Fibroblast of lung (primary cell): ENCODE results near the gene CX3CR1. TPM values are rescaled to one million over a fixed set of nuclear protein-coding genes. Genes with fewer than 3 reads are reported as not detected.

ENCODE experiments used
- DNase-seq, 2 donors: peaks; one replicate each; pipeline versions ENCODE4 v3.0.0 to v3.0.0-alpha.2; 2010; ENCODE audit warnings: low read depth in 2 of 2
- H2AFZ ChIP-seq: 2 replicates; pipeline ENCODE4 v1.5.1; 2012; ENCODE audit warnings: low read length, control low read depth, inconsistent platforms
- H3K27ac ChIP-seq: 2 replicates; pipeline ENCODE4 v1.5.1; 2011; ENCODE audit warnings: low read length, control low read depth; ENCODE audit not compliant: insufficient read depth
- H3K27me3 ChIP-seq: 2 replicates; pipeline ENCODE4 v1.5.1; 2011; ENCODE audit warnings: mild to moderate bottlenecking, low read length; ENCODE audit not compliant: control insufficient read depth, insufficient read depth
- H3K36me3 ChIP-seq: 2 replicates; pipeline ENCODE4 v1.5.1; 2011; ENCODE audit warnings: low read length; ENCODE audit not compliant: control insufficient read depth, insufficient read depth
- H3K4me1 ChIP-seq: 2 replicates; pipeline ENCODE4 v1.5.1; 2011; ENCODE audit warnings: low read length; ENCODE audit not compliant: control insufficient read depth, insufficient read depth; ENCODE audit errors: extremely low read depth
- H3K4me2 ChIP-seq: 2 replicates; pipeline ENCODE4 v1.5.1; 2011; ENCODE audit warnings: low read length, control low read depth; ENCODE audit not compliant: insufficient read depth; ENCODE audit errors: extremely low read depth
- H3K4me3 ChIP-seq, 4 experiments: fragments of 200-600 bp in 1 of 4; sonication (generic) in 1 of 4; replicated peaks in 1 of 4; 2 replicates each; pipeline ENCODE4 v1.5.1; 2011 to 2016; ENCODE audit warnings: low read length in 4 of 4, low read depth in 3 of 4, mild to moderate bottlenecking in 3 of 4, control low read depth in 2 of 4, inconsistent platforms in 1 of 4, mixed read lengths in 1 of 4; ENCODE audit not compliant: insufficient read depth in 1 of 4; ENCODE audit errors: control extremely low read depth in 1 of 4
- H3K79me2 ChIP-seq: 2 replicates; pipeline ENCODE4 v1.5.1; 2012; ENCODE audit warnings: mild to moderate bottlenecking, low read length, inconsistent platforms; ENCODE audit not compliant: control insufficient read depth, insufficient read depth
- H3K9ac ChIP-seq: 2 replicates; pipeline ENCODE4 v1.5.1; 2011; ENCODE audit warnings: mild to moderate bottlenecking, low read length, control low read depth; ENCODE audit not compliant: insufficient read depth
- H3K9me3 ChIP-seq: 2 replicates; pipeline ENCODE4 v1.5.1; 2012; ENCODE audit warnings: low read depth, low read length; ENCODE audit not compliant: control insufficient read depth, insufficient read depth
- H4K20me1 ChIP-seq: 2 replicates; pipeline ENCODE4 v1.5.1; 2011; ENCODE audit warnings: low read length; ENCODE audit not compliant: control insufficient read depth, insufficient read depth; ENCODE audit errors: extremely low read depth
- EZH2 ChIP-seq: IDR thresholded peaks from 2 replicates; pipeline ENCODE4 v1.5.1; 2012; ENCODE audit warnings: low read length, control low read depth, mild to moderate bottlenecking; ENCODE audit errors: missing control alignments
- polyA plus RNA-seq, 2 donors: library from polyadenylated mRNA; depleted of rRNA in 1 of 2; stranded (reverse) in 1 of 2; unstranded in 1 of 2; fragments of >200 nt; gene quantifications; 2 replicates each; pipeline ENCODE4 v1.2.1, GENCODE V29; 2011 to 2012; ENCODE audit warnings: missing spikeins in 1 of 2
- total RNA-seq: library from RNA; depleted of rRNA; stranded (reverse); fragments of >200 nt; gene quantifications from 2 replicates; pipeline ENCODE4 v1.2.1, GENCODE V29; 2014
- TF ChIP-seq, protein P1 (sequence below), 2 donors: IDR thresholded peaks in 1 of 2; conservative IDR thresholded peaks in 1 of 2; 1 replicate in 1 of 2; 2 replicates in 1 of 2; pipeline ENCODE4 v1.5.1; 2011 to 2012; ENCODE audit warnings: low read length in 2 of 2, control low read depth in 1 of 2, inconsistent platforms in 1 of 2, low read depth in 1 of 2, mild to moderate bottlenecking in 1 of 2

Gene CX3CR1
- total and polyA plus RNA-seq, 2 donors (not counting 1 experiment from before 2014, with no cell fraction given), result under 0.01 TPM; not detected in 1

DNA sequence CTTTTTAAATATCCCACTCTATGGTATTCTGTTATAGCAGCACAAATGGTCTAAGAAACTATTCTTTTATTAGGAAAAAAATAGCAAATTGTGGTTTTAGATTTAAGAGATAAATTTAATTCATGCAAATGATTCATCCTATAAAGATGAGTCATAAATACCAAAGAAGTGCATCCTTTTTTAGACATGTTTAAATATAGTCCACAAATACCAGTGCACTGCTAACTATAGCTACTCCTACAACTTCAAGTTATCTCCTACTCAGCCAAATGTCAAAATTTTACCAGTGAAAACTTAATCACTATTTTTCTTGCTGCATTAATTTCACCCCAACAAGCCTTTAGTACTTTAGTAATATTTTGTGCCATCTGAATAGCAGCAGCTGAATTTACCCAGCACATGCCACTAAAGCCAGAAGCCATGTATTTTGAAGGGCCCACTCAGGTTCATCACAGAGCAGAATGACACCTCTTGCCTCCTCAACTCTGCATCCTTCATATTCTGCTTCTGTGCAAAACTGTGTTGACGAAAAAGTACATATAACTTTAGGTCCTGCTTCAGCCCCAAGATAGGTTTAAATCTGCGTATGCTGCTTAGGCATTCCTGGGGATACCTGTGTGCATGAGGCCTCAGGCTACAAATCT is 24.9 kb downstream of the CX3CR1 start:
- H2AFZ ChIP-seq, result no peak overlapping the region
- no peaks in the 10 kb centered on the region for H3K27me3 ChIP-seq
- H3K4me1 ChIP-seq, result peaks cover 4% of the 10 kb centered on the region
- no peaks in the 10 kb centered on the region for H3K79me2 ChIP-seq
- no peak overlapping the region for H3K4me2 ChIP-seq
- H3K27ac ChIP-seq, result no peak overlapping the region
- H3K9me3 ChIP-seq, result no peaks in the 10 kb centered on the region
- H3K4me3 ChIP-seq, result no peak overlapping the region
- H3K36me3 ChIP-seq, result no peaks in the 10 kb centered on the region
- TF ChIP-seq, protein P1, sequence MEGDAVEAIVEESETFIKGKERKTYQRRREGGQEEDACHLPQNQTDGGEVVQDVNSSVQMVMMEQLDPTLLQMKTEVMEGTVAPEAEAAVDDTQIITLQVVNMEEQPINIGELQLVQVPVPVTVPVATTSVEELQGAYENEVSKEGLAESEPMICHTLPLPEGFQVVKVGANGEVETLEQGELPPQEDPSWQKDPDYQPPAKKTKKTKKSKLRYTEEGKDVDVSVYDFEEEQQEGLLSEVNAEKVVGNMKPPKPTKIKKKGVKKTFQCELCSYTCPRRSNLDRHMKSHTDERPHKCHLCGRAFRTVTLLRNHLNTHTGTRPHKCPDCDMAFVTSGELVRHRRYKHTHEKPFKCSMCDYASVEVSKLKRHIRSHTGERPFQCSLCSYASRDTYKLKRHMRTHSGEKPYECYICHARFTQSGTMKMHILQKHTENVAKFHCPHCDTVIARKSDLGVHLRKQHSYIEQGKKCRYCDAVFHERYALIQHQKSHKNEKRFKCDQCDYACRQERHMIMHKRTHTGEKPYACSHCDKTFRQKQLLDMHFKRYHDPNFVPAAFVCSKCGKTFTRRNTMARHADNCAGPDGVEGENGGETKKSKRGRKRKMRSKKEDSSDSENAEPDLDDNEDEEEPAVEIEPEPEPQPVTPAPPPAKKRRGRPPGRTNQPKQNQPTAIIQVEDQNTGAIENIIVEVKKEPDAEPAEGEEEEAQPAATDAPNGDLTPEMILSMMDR (conservative IDR thresholded peaks at IDR 0.05 in 1 of 2, IDR thresholded peaks at IDR 0.05 in 1 of 2; ENCODE audit: low read depth in 1 of 2, low read length in 2 of 2), result no peak
- no peak for TF ChIP-seq EZH2
- no peaks in the 10 kb centered on the region for H4K20me1 ChIP-seq
- H3K9ac ChIP-seq, result no peak overlapping the region
- DNase-seq, result peak in 1 of 2 donors; percentile 77

DNA sequence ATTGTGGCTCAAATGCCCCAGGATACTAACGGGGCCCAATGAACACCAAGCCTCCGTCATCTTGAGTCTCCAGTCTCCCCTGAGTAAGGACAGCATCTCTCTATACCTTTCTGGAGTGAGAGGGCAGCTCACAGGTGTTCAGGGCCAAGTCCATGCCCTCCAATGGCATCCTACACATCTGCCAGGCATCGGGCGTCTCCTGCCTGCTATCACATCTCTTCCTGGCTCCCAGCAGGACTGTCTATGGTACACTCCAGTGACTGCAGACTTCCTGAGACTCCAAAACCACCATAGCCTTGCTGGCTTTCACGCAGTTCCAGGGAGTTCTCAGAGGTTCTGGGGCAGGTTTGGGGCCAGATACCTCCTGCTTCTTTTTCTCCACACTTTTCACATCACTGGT is 28.3 kb downstream of the CX3CR1 start:
- no peak for TF ChIP-seq EZH2
- TF ChIP-seq, protein P1 (conservative IDR thresholded peaks at IDR 0.05 in 1 of 2, IDR thresholded peaks at IDR 0.05 in 1 of 2; ENCODE audit: low read depth in 1 of 2, low read length in 2 of 2), result no peak
- H2AFZ ChIP-seq, result no peak overlapping the region
- H3K4me1 ChIP-seq, result peaks cover 4% of the 10 kb centered on the region
- H3K9ac ChIP-seq, result no peak overlapping the region
- no peak for DNase-seq
- H3K4me2 ChIP-seq, result no peak overlapping the region
- no peaks in the 10 kb centered on the region for H3K36me3 ChIP-seq
- H3K9me3 ChIP-seq, result no peaks in the 10 kb centered on the region
- no peak overlapping the region for H3K4me3 ChIP-seq
- H3K27me3 ChIP-seq, result no peaks in the 10 kb centered on the region
- H3K27ac ChIP-seq, result no peak overlapping the region
- no peaks in the 10 kb centered on the region for H4K20me1 ChIP-seq
- no peaks in the 10 kb centered on the region for H3K79me2 ChIP-seq

DNA sequence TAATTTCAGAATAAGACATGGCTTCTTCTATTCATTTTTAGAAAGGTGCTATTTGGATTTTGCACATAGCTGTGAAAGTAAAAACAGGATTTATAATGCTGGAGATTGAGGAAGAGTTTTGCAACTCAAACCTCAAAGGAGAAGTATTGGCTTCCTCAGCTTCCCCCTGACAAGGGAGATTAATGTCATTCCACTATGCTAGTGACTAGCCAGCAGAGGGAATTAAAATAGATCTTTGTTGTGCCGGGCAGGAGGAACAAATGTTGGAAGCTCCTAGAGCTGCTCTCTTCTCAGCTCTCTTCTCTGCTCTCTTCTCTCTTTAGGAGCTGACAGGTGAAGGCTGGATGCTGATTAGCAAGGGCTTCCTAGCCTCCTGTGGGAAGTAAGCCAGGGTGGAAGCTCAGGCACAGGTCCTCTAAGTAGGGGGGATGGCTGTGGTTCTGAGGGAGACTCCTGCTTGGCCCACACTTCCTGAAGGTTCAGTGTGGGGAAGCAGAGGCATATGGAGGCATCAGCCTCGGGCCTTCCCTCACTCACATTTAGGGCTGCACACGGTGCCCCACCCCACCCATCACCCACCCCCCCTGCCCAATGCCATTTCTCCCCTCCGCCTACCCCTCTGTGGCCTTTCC is 29.6 kb downstream of the CX3CR1 start:
- TF ChIP-seq, protein P1 (conservative IDR thresholded peaks at IDR 0.05 in 1 of 2, IDR thresholded peaks at IDR 0.05 in 1 of 2; ENCODE audit: low read depth in 1 of 2, low read length in 2 of 2), result no peak
- TF ChIP-seq EZH2, result no peak
- Histone ChIP-seq H3K36me3 (no peaks in the 10 kb centered on the region), H3K4me1 (peaks cover 4% of the 10 kb centered on the region), H3K79me2 (no peaks in the 10 kb centered on the region), H3K9me3 (no peaks in the 10 kb centered on the region), H3K27me3 (no peaks in the 10 kb centered on the region), H3K4me2 (no peak overlapping the region), H4K20me1 (no peaks in the 10 kb centered on the region), H3K9ac (no peak overlapping the region), H3K4me3 (no peak overlapping the region), H3K27ac (no peak overlapping the region), H2AFZ (no peak overlapping the region)
- peak in 1 of 2 donors; percentile 69 for DNase-seq
